HepG2 (cell line): ENCODE data around the gene MDM4. TPM values are rescaled to one million over a fixed set of nuclear protein-coding genes. Genes with fewer than 3 reads are reported as not detected.

Source experiments
- ATAC-seq: fragments of 200-7000 bp; cut with Tn5 transposase; 3 replicates; pipeline ENCODE4 v1.9.1; 2020; ENCODE audit warnings: mild to moderate bottlenecking, moderate library complexity
- BruUV-seq: library from RNA; stranded (reverse); fragments of 400-500 nt; replicated peaks from 2 replicates; lab custom pipeline; 2021; lab: Mats Ljungman, UMichigan
- CTCF ChIA-PET: fragments of 300-600 bp; formaldehyde crosslinking; extraction: SDS; loops from one replicate; lab custom pipeline; 2021; ENCODE audit warnings: low total read pairs, inconsistent platforms, low intra/inter-chr PET ratio; lab: Yijun Ruan, JAX
- POLR2A ChIA-PET: fragments of 350-600 bp; sonication (Branson Sonifier 250); formaldehyde crosslinking; loops from one replicate; lab custom pipeline; 2020; ENCODE audit warnings: antibody characterized with exemption, inconsistent platforms; lab: Yijun Ruan, JAX
- DNase-seq: peaks from one replicate; pipeline ENCODE4 v3.0.0-alpha.2; 2015; ENCODE audit warnings: low spot score
- FAIRE-seq: peaks from 3 replicates; lab custom pipeline; 2011; peaks lifted over from hg19 to GRCh38; lab: Jason Lieb, UNC
- H2AFZ ChIP-seq: one replicate; pipeline ENCODE4 v1.6.1; 2011; ENCODE audit warnings: low read length, inconsistent platforms
- H3K27ac ChIP-seq: fragments of 300-600 bp; 3 replicates; pipeline ENCODE4 v1.8.0; 2011; ENCODE audit warnings: mixed run types, mild to moderate bottlenecking, mixed read lengths, low read length, inconsistent platforms; ENCODE audit not compliant: insufficient read depth; ENCODE audit errors: extremely low read length
- H3K27me3 ChIP-seq, 2 experiments: fragments of 200-600 bp in 1 of 2; 2 replicates in 1 of 2; 3 replicates in 1 of 2; pipeline versions ENCODE4 v1.6.0 to v1.8.0; 2011; ENCODE audit warnings: low read length in 2 of 2, mild to moderate bottlenecking in 2 of 2, moderate library complexity in 2 of 2, inconsistent platforms in 1 of 2; ENCODE audit not compliant: insufficient read depth in 2 of 2, control insufficient read depth in 1 of 2
- H3K36me3 ChIP-seq, 2 experiments: fragments of 200-600 bp in 1 of 2; replicated peaks in 1 of 2; 2 replicates in 1 of 2; 3 replicates in 1 of 2; pipeline versions ENCODE4 v1.5.1 to v1.8.0; 2011; ENCODE audit warnings: low read length in 2 of 2, inconsistent platforms in 1 of 2; ENCODE audit not compliant: insufficient read depth in 2 of 2, control insufficient read depth in 1 of 2
- H3K4me1 ChIP-seq: 2 replicates; pipeline ENCODE4 v1.5.1; 2012; ENCODE audit warnings: low read length, inconsistent platforms; ENCODE audit not compliant: insufficient read depth
- H3K4me2 ChIP-seq: 2 replicates; pipeline ENCODE4 v1.6.0; 2011; ENCODE audit warnings: low read depth, low read length, inconsistent platforms
- H3K4me3 ChIP-seq, 3 experiments: fragments of 200-600 bp in 1 of 3; sonication (generic), shearing (Covaris generic) in 1 of 3; replicated peaks in 1 of 3; 2 replicates each; pipeline ENCODE4 v1.5.1; 2011 to 2016; ENCODE audit warnings: low read length in 3 of 3, inconsistent platforms in 2 of 3, low read depth in 2 of 3, mild to moderate bottlenecking in 2 of 3, control low read depth in 1 of 3, mixed read lengths in 1 of 3; ENCODE audit not compliant: insufficient read depth in 1 of 3
- H3K79me2 ChIP-seq: one replicate; pipeline ENCODE4 v1.6.1; 2011; ENCODE audit warnings: low read length, inconsistent platforms; ENCODE audit not compliant: insufficient read depth
- H3K9ac ChIP-seq: 2 replicates; pipeline ENCODE4 v1.6.0; 2011; ENCODE audit warnings: mild to moderate bottlenecking, low read depth, low read length, inconsistent platforms; ENCODE audit not compliant: insufficient read depth
- H3K9me3 ChIP-seq: 2 replicates; pipeline ENCODE4 v1.5.1; 2012; ENCODE audit warnings: mild to moderate bottlenecking, low read length
- H4K20me1 ChIP-seq: 2 replicates; pipeline ENCODE4 v1.6.0; 2011; ENCODE audit warnings: inconsistent platforms, mild to moderate bottlenecking, low read length, moderate library complexity; ENCODE audit not compliant: insufficient read depth
- CSRNP2 ChIP-seq: sonication (generic); formaldehyde crosslinking; conservative IDR thresholded peaks from 2 replicates; pipeline ENCODE4 v1.8.0; 2022; ENCODE audit warnings: low read depth, missing genetic modification reagents
- DDIT3 ChIP-seq: sonication (generic); formaldehyde crosslinking; IDR thresholded peaks from 2 replicates; pipeline ENCODE4 v1.4.0; 2020; ENCODE audit warnings: mild to moderate bottlenecking, missing genetic modification reagents
- HNRNPH1 ChIP-seq: fragments of 200-400 bp; formaldehyde crosslinking; optimal IDR thresholded peaks from 2 replicates; pipeline ENCODE3; 2017; ENCODE audit warnings: mild to moderate bottlenecking, low read depth, low read length
- PRMT3 ChIP-seq: sonication (generic); formaldehyde crosslinking; IDR thresholded peaks from 2 replicates; pipeline ENCODE4 v1.8.1; 2022; ENCODE audit warnings: low read depth, mild to moderate bottlenecking, moderate library complexity, missing genetic modification reagents, borderline replicate concordance
- SMAD1 ChIP-seq: sonication (generic); formaldehyde crosslinking; IDR thresholded peaks from 2 replicates; pipeline ENCODE4 v1.4.0; 2020; ENCODE audit warnings: missing genetic modification reagents, low read depth, mild to moderate bottlenecking, borderline replicate concordance
- TOE1 ChIP-seq: sonication (generic); formaldehyde crosslinking; IDR thresholded peaks from 2 replicates; pipeline ENCODE4 v1.4.0; 2020; ENCODE audit warnings: mild to moderate bottlenecking, missing genetic modification reagents
- YEATS4 ChIP-seq: sonication (generic); formaldehyde crosslinking; IDR thresholded peaks from 2 replicates; pipeline ENCODE4 v1.4.0; 2020; ENCODE audit warnings: missing genetic modification reagents, borderline replicate concordance
- ZBTB39 ChIP-seq: sonication (generic); formaldehyde crosslinking; IDR thresholded peaks from 2 replicates; pipeline ENCODE4 v1.5.0; 2020; ENCODE audit warnings: missing genetic modification reagents
- ZNF20 ChIP-seq: sonication (generic); formaldehyde crosslinking; IDR thresholded peaks from 2 replicates; pipeline ENCODE4 v1.4.0; 2020; ENCODE audit warnings: mild to moderate bottlenecking, moderate library complexity, missing genetic modification reagents
- WGBS: methylation state at CpG from one replicate; pipeline ENCODE4 v1.1.6; 2017; ENCODE audit warnings: low lambda C conversion rate; 5-methylcytosine and 5-hydroxymethylcytosine counted together
- in situ Hi-C: cut with HindIII; loops from 2 replicates; pipeline ENCODE4 v1.10.0; 2017; ENCODE audit warnings: low pct_unique_long_range_greater_than_20kb; ENCODE audit not compliant: extremely low pct_ligation_motif_present
- intact Hi-C: fragments of 100-400 bp; cut with micrococcal nuclease; formaldehyde crosslinking; loops from one replicate; pipeline ENCODE4 v1.10.0; 2022; ENCODE audit not compliant: unreplicated experiment
- polyA plus RNA-seq, 8 experiments: library from polyadenylated mRNA; depleted of rRNA in 3 of 8; stranded (reverse) in 7 of 8; unstranded in 1 of 8; fragments of >200 nt; fragmentation: Illumina TruSeq in 4 of 8; extraction: Trizol in 4 of 8; gene quantifications; 2 replicates each; pipeline versions ENCODE4 v1.2.1 to v1.2.3, GENCODE V29; 2011 to 2016; ENCODE audit warnings: low read depth in 4 of 8, missing spikeins in 1 of 8, mixed read lengths in 1 of 8; ENCODE audit not compliant: insufficient read depth in 1 of 8
- small RNA-seq, 3 experiments: library from RNA; depleted of rRNA; stranded (forward); fragments of <200 nt; gene quantifications; one replicate each; pipeline ENCODE3, GENCODE V24; 2012; ENCODE audit warnings: low read depth in 2 of 3, low replicate concordance in 1 of 3; ENCODE audit not compliant: insufficient read length in 3 of 3, insufficient read depth in 2 of 3
- total RNA-seq, 5 experiments: library from RNA; depleted of rRNA; stranded (reverse); fragments of >200 nt; fragmentation: Illumina TruSeq; extraction: Trizol; gene quantifications; 2 replicates each; pipeline ENCODE4 v1.2.3, GENCODE V29; 2016; ENCODE audit warnings: low read depth in 1 of 5

Gene MDM4
- total and polyA plus RNA-seq, 2 of the 13 experiments (the other 11 are each of a cell fraction or from before 2014, with no cell fraction given) = 14.9 to 19.0 TPM

GRCh38 chr1:204605791-204606190 is 89.6 kb downstream of the MDM4 start:
- CTCF ChIA-PET = no interaction called here
- no peak for FAIRE-seq
- POLR2A ChIA-PET = no interaction called here

More at GRCh38 chr1:204605791-204606190, 89.6 kb downstream of the MDM4 start:
- H2AFZ ChIP-seq = no peak overlapping the region
- peaks cover 0 to 14% of the 10 kb centered on the region in 2 experiments; a peak in 2 of 5 replicates for H3K27me3 ChIP-seq
- intact Hi-C loops = no loop called here
- WGBS = 0% methylated on average over 3 of the region's 7 CpGs
- H3K4me2 ChIP-seq = no peak overlapping the region
- H3K4me3 ChIP-seq = no peak overlapping the region
- H3K9me3 ChIP-seq = no peaks in the 10 kb centered on the region
- H3K4me1 ChIP-seq = 0 out of 2 replicates have a peak, but pooled peaks cover 5% of the 10 kb centered on the region
- ATAC-seq (no peak), DNase-seq (no peak)
- no peak overlapping the region for H3K9ac ChIP-seq
- no TSS peak for BruUV-seq
- H4K20me1 ChIP-seq = no peaks in the 10 kb centered on the region
- in situ Hi-C loops = no loop called here
- H3K27ac ChIP-seq = no peak overlapping the region
- TF ChIP-seq HNRNPH1 (no peak), ZNF20 (CRISPR knock-in tag) (no peak), YEATS4 (CRISPR knock-in tag) (no peak), SMAD1 (no peak), CSRNP2 (CRISPR knock-in tag) (no peak), PRMT3 (CRISPR knock-in tag) (no peak), ZBTB39 (CRISPR knock-in tag) (no peak), TOE1 (no peak), DDIT3 (CRISPR knock-in tag) (no peak)
- H3K79me2 ChIP-seq = no peaks in the 10 kb centered on the region
- H3K36me3 ChIP-seq = no peaks in the 10 kb centered on the region

Small RNA genes lying within 50 kb of the gene (small RNA-seq; reads per million reads assigned to genes)
- 0.31 to 15.5 (median 0.98) reads per million in 3 experiments for gene RNA5SP74

Other genes with a start within 250 kb of the MDM4 start
- 10.8 and 11.4 TPM in 2 replicates for gene PLEKHA6, start 156.5 kb upstream of the MDM4 start, total RNA-seq (2016; rRNA removed; fragmentation: Illumina TruSeq; extraction: Trizol)
- 5.3 and 6.4 TPM in 2 replicates for gene PLEKHA6, start 156.5 kb upstream of the MDM4 start, polyA plus RNA-seq (2011; rRNA removed)
- gene PPP1R15B, start 104.6 kb upstream of the MDM4 start, total RNA-seq (2016; rRNA removed; fragmentation: Illumina TruSeq; extraction: Trizol) = 20.1 and 23.8 TPM in 2 replicates
- gene PPP1R15B, start 104.6 kb upstream of the MDM4 start, polyA plus RNA-seq (2011; rRNA removed) = 12.7 and 13.4 TPM in 2 replicates
- gene PIK3C2B, start 21.6 kb upstream of the MDM4 start, total RNA-seq (2016; rRNA removed; fragmentation: Illumina TruSeq; extraction: Trizol) = 2.7 and 3.4 TPM in 2 replicates
- 4.2 and 4.5 TPM in 2 replicates for gene PIK3C2B, start 21.6 kb upstream of the MDM4 start, polyA plus RNA-seq (2011; rRNA removed)
- not detected in 2 replicates for gene LRRN2, start 169.3 kb downstream of the MDM4 start, total RNA-seq (2016; rRNA removed; fragmentation: Illumina TruSeq; extraction: Trizol)
- not detected in 2 replicates for gene LRRN2, start 169.3 kb downstream of the MDM4 start, polyA plus RNA-seq (2011; rRNA removed)